ENCODE measurements around the gene GCAT. TPM values are rescaled to one million over a fixed set of nuclear protein-coding genes. Genes with fewer than 3 reads are reported as not detected.

The GCAT gene
- total and polyA plus RNA-seq, 2 of the 13 experiments (the other 11 are each of a cell fraction or from before 2014, with no cell fraction given), result 28.0 to 50.3 TPM

GRCh38 chr22:37803195-37803638, 4.5 kb upstream of the GCAT start (continued):
- TF ChIP-seq, protein P1, sequence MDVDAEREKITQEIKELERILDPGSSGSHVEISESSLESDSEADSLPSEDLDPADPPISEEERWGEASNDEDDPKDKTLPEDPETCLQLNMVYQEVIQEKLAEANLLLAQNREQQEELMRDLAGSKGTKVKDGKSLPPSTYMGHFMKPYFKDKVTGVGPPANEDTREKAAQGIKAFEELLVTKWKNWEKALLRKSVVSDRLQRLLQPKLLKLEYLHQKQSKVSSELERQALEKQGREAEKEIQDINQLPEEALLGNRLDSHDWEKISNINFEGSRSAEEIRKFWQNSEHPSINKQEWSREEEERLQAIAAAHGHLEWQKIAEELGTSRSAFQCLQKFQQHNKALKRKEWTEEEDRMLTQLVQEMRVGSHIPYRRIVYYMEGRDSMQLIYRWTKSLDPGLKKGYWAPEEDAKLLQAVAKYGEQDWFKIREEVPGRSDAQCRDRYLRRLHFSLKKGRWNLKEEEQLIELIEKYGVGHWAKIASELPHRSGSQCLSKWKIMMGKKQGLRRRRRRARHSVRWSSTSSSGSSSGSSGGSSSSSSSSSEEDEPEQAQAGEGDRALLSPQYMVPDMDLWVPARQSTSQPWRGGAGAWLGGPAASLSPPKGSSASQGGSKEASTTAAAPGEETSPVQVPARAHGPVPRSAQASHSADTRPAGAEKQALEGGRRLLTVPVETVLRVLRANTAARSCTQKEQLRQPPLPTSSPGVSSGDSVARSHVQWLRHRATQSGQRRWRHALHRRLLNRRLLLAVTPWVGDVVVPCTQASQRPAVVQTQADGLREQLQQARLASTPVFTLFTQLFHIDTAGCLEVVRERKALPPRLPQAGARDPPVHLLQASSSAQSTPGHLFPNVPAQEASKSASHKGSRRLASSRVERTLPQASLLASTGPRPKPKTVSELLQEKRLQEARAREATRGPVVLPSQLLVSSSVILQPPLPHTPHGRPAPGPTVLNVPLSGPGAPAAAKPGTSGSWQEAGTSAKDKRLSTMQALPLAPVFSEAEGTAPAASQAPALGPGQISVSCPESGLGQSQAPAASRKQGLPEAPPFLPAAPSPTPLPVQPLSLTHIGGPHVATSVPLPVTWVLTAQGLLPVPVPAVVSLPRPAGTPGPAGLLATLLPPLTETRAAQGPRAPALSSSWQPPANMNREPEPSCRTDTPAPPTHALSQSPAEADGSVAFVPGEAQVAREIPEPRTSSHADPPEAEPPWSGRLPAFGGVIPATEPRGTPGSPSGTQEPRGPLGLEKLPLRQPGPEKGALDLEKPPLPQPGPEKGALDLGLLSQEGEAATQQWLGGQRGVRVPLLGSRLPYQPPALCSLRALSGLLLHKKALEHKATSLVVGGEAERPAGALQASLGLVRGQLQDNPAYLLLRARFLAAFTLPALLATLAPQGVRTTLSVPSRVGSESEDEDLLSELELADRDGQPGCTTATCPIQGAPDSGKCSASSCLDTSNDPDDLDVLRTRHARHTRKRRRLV (CRISPR knock-in tag; IDR thresholded peaks at IDR 0.05), result no peak
- TF ChIP-seq HNF4A (CRISPR knock-in tag; IDR thresholded peaks at IDR 0.05) (peak; percentile 72), MAFG (CRISPR knock-in tag; IDR thresholded peaks at IDR 0.05) (no peak), ZNF850 (CRISPR knock-in tag; conservative IDR thresholded peaks at IDR 0.05) (no peak), KLF16 (CRISPR knock-in tag; IDR thresholded peaks at IDR 0.05) (no peak), HMG20B (CRISPR knock-in tag; conservative IDR thresholded peaks at IDR 0.05) (peak; percentile 44; the same call in 1 of the 2 replicates), BHLHE40 (IDR thresholded peaks at IDR 0.05; ENCODE audit: low read length) (peak; percentile 20; the same call in 1 of the 2 replicates), ZBTB33 (CRISPR knock-in tag; IDR thresholded peaks at IDR 0.05) (no peak), EED (CRISPR knock-in tag; IDR thresholded peaks at IDR 0.05) (no peak), EHMT2 (IDR thresholded peaks at IDR 0.05; ENCODE audit: borderline replicate concordance, low read depth, low read length) (no peak), ZNF17 (CRISPR knock-in tag; IDR thresholded peaks at IDR 0.05) (no peak), ZNF34 (CRISPR knock-in tag; IDR thresholded peaks at IDR 0.05; ENCODE audit: borderline replicate concordance) (no peak), CAMTA2 (CRISPR knock-in tag; IDR thresholded peaks at IDR 0.05; ENCODE audit: borderline replicate concordance) (no peak), ZNF782 (CRISPR knock-in tag; IDR thresholded peaks at IDR 0.05; ENCODE audit: borderline replicate concordance) (no peak), ZSCAN12 (CRISPR knock-in tag; IDR thresholded peaks at IDR 0.05) (no peak), MTF1 (CRISPR knock-in tag; IDR thresholded peaks at IDR 0.05) (no peak), HIVEP1 (CRISPR knock-in tag; IDR thresholded peaks at IDR 0.05) (no peak), MYNN (CRISPR knock-in tag; IDR thresholded peaks at IDR 0.05; ENCODE audit: low read depth) (no peak), ZSCAN25 (CRISPR knock-in tag; IDR thresholded peaks at IDR 0.05) (no peak)
- TF ChIP-seq, protein P2, sequence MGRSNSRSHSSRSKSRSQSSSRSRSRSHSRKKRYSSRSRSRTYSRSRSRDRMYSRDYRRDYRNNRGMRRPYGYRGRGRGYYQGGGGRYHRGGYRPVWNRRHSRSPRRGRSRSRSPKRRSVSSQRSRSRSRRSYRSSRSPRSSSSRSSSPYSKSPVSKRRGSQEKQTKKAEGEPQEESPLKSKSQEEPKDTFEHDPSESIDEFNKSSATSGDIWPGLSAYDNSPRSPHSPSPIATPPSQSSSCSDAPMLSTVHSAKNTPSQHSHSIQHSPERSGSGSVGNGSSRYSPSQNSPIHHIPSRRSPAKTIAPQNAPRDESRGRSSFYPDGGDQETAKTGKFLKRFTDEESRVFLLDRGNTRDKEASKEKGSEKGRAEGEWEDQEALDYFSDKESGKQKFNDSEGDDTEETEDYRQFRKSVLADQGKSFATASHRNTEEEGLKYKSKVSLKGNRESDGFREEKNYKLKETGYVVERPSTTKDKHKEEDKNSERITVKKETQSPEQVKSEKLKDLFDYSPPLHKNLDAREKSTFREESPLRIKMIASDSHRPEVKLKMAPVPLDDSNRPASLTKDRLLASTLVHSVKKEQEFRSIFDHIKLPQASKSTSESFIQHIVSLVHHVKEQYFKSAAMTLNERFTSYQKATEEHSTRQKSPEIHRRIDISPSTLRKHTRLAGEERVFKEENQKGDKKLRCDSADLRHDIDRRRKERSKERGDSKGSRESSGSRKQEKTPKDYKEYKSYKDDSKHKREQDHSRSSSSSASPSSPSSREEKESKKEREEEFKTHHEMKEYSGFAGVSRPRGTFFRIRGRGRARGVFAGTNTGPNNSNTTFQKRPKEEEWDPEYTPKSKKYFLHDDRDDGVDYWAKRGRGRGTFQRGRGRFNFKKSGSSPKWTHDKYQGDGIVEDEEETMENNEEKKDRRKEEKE (IDR thresholded peaks at IDR 0.05), result no peak
